Thyroid gland (tissue), 4 donors: ENCODE data around the gene KYAT1.

Source experiments
- POLR2A ChIP-seq, 2 donors: fragments of 450-650 bp; IDR thresholded peaks; one replicate each; pipeline ENCODE4 v1.6.1; 2017; ENCODE audit warnings: antibody characterized with exemption in 2 of 2, mild to moderate bottlenecking in 2 of 2, moderate library complexity in 1 of 2
- TF ChIP-seq, protein P1 (sequence below), 6 experiments: fragments of 200-600 bp in 3 of 6; fragments of 450-650 bp in 3 of 6; sonication (generic) in 3 of 6; IDR thresholded peaks; one replicate each; pipeline ENCODE4 v1.5.1; 2016 to 2019; ENCODE audit warnings: antibody characterized with exemption in 6 of 6, mild to moderate bottlenecking in 2 of 6, inconsistent platforms in 1 of 6, moderate library complexity in 1 of 6

DNA sequence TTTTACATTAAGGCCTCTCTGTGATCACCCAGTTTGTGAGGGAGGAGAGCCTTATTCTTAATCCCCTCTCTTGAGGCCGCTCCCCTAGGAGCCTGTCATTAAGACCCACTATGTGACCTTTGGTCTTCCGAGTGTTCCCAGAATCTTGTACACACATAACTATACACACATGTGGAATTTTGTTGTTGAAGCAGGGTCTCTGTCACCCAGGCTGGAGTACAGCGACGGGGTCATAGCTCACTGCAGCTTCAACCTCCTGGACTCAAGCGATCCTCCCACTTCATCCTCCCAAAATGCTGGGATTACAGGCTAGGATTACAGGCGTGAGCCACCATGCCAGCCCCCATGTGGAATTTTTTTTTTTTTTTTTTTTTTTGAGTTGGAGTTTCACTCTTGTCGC lies 24.2 kb upstream of the KYAT1 start:
- TF ChIP-seq, protein P1, sequence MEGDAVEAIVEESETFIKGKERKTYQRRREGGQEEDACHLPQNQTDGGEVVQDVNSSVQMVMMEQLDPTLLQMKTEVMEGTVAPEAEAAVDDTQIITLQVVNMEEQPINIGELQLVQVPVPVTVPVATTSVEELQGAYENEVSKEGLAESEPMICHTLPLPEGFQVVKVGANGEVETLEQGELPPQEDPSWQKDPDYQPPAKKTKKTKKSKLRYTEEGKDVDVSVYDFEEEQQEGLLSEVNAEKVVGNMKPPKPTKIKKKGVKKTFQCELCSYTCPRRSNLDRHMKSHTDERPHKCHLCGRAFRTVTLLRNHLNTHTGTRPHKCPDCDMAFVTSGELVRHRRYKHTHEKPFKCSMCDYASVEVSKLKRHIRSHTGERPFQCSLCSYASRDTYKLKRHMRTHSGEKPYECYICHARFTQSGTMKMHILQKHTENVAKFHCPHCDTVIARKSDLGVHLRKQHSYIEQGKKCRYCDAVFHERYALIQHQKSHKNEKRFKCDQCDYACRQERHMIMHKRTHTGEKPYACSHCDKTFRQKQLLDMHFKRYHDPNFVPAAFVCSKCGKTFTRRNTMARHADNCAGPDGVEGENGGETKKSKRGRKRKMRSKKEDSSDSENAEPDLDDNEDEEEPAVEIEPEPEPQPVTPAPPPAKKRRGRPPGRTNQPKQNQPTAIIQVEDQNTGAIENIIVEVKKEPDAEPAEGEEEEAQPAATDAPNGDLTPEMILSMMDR (IDR thresholded peaks at IDR 0.05) = no peak
- TF ChIP-seq POLR2A (IDR thresholded peaks at IDR 0.05) = no peak
